LHCN-M2 (cell line): Measurements from ENCODE around the gene SYCP3. TPM values are rescaled to one million over a fixed set of nuclear protein-coding genes. Genes with fewer than 3 reads are reported as not detected.
A peak's percentile ranks its signal among the peaks of the same experiment; 100 is the strongest.
"Not testable (repeated sequence)": the region's sequence is repeated elsewhere in the genome, so short reads cannot be mapped to it uniquely, and the experiment has no call there.

Experiments
- DNase-seq: peaks from one replicate; pipeline ENCODE4 v3.0.0-alpha.2; 2012; ENCODE audit warnings: low read depth
- total RNA-seq: library from RNA; depleted of rRNA; stranded (reverse); fragments of >200 nt; gene quantifications from 2 replicates; pipeline ENCODE4 v1.2.3, GENCODE V29; 2014

SYCP3 gene
- total RNA-seq, 1 experiment from 2014 or later, result 0.34 TPM

GRCh38 chr12:101713059-101713682, 26.1 kb downstream of the SYCP3 start:
- DNase-seq, result no peak

- no peak for DNase-seq
Measured at GRCh38 chr12:101710288-101710687, 29.0 kb downstream of the SYCP3 start.

GRCh38 chr12:101707131-101707782, 32.0 kb downstream of the SYCP3 start:
- no peak for DNase-seq

GRCh38 chr12:101706403-101706802, 32.9 kb downstream of the SYCP3 start:
- no peak for DNase-seq

- DNase-seq, result no peak
Measured at GRCh38 chr12:101703487-101703886, 35.8 kb downstream of the SYCP3 start.

- no peak for DNase-seq
Measured at GRCh38 chr12:101700299-101700820, 38.9 kb downstream of the SYCP3 start.

GRCh38 chr12:101698800-101699347, 40.4 kb downstream of the SYCP3 start:
- peak; percentile 14 for DNase-seq

GRCh38 chr12:101697930-101698799, 41.1 kb downstream of the SYCP3 start:
- DNase-seq, result peak; percentile 25

- peak; percentile 39 for DNase-seq
Measured at GRCh38 chr12:101697197-101697929, 41.9 kb downstream of the SYCP3 start, which contains the start of gene CHPT1. Gene CHPT1 (plus strand): TSS chr12:101697640. CDS start chr12:101697862, 222 bp downstream.

GRCh38 chr12:101696251-101697196, 42.7 kb downstream of the SYCP3 start:
- DNase-seq, result no peak

- DNase-seq, result peak; percentile 28
Measured at GRCh38 chr12:101695706-101696105, 43.6 kb downstream of the SYCP3 start.

GRCh38 chr12:101694986-101695385, 44.3 kb downstream of the SYCP3 start:
- no peak for DNase-seq

- no peak for DNase-seq
Measured at GRCh38 chr12:101694297-101694848, 44.9 kb downstream of the SYCP3 start.

- no peak for DNase-seq
Measured at GRCh38 chr12:101691503-101692096, 47.7 kb downstream of the SYCP3 start.

GRCh38 chr12:101690544-101691098, 48.6 kb downstream of the SYCP3 start:
- DNase-seq, result no peak

GRCh38 chr12:101686176-101686575, 53.1 kb downstream of the SYCP3 start:
- DNase-seq, result no peak

- DNase-seq, result no peak
Measured at GRCh38 chr12:101685092-101685491, 54.2 kb downstream of the SYCP3 start.

GRCh38 chr12:101681627-101682026, 57.6 kb downstream of the SYCP3 start:
- DNase-seq, result not testable (repeated sequence)

GRCh38 chr12:101680647-101681046, 58.6 kb downstream of the SYCP3 start:
- DNase-seq, result no peak
